Naive thymus-derived CD8-positive, alpha-beta T cell (primary cell): Measurements from ENCODE around the gene FBXO46. TPM values are rescaled to one million over a fixed set of nuclear protein-coding genes. Genes with fewer than 3 reads are reported as not detected.

ENCODE experiments used
- ATAC-seq, 2 donors: fragments of 150-1000 bp; cut with Tn5 transposase in 1 of 2; sonication (Bioruptor Pico), chemical (Tn5 transposase) in 1 of 2; 1 replicate in 1 of 2; 2 replicates in 1 of 2; pipeline ENCODE4 v1.10.0; 2021; ENCODE audit warnings: mild to moderate bottlenecking in 2 of 2, moderate library complexity in 2 of 2
- POLR2A ChIA-PET: fragments of 350-600 bp; sonication (Branson Sonifier 250); formaldehyde crosslinking; loops from one replicate; lab custom pipeline; 2021; ENCODE audit warnings: antibody characterized with exemption; lab: Charles Lee
- DNase-seq, 10 donors: peaks; one replicate each; pipeline versions ENCODE4 v3.0.0 to v3.0.0-alpha.2; 2020 to 2022
- H3K27ac Mint-ChIP-seq, 10 donors: one replicate each; pipeline ENCODE4 v1.8.0; 2020 to 2022; ENCODE audit warnings: mild to moderate bottlenecking in 10 of 10, mixed read lengths in 10 of 10, moderate library complexity in 4 of 10, inconsistent platforms in 1 of 10
- H3K27me3 Mint-ChIP-seq, 5 donors: one replicate each; pipeline ENCODE4 v1.8.0; 2021 to 2022; ENCODE audit warnings: mixed read lengths in 5 of 5
- H3K36me3 Mint-ChIP-seq, 3 donors: one replicate each; pipeline ENCODE4 v1.8.0; 2020 to 2022; ENCODE audit warnings: mixed read lengths in 3 of 3, mild to moderate bottlenecking in 2 of 3, inconsistent platforms in 1 of 3
- H3K4me1 Mint-ChIP-seq, 4 donors: one replicate each; pipeline ENCODE4 v1.8.0; 2021 to 2022; ENCODE audit warnings: mixed read lengths in 4 of 4
- H3K4me3 Mint-ChIP-seq, 10 donors: one replicate each; pipeline ENCODE4 v1.8.0; 2020 to 2022; ENCODE audit warnings: mild to moderate bottlenecking in 10 of 10, mixed read lengths in 10 of 10, moderate library complexity in 6 of 10, inconsistent platforms in 1 of 10
- H3K9me3 Mint-ChIP-seq, 9 donors: one replicate each; pipeline ENCODE4 v1.8.0; 2020 to 2022; ENCODE audit warnings: mixed read lengths in 9 of 9, mild to moderate bottlenecking in 3 of 9, inconsistent platforms in 1 of 9, moderate library complexity in 1 of 9
- polyA plus RNA-seq, 3 donors: library from polyadenylated mRNA; unstranded; fragments of 300-500 nt; fragmentation: Illumina TruSeq; gene quantifications; one replicate each; pipeline ENCODE4 v1.2.3, GENCODE V29; 2021
- total RNA-seq, 8 experiments: library from RNA in 2 of 8; stranded (reverse) in 2 of 8; gene quantifications; one replicate each; pipeline ENCODE4 v1.2.3 and lab custom pipeline; 2021 to 2026

The FBXO46 gene
- total and polyA plus RNA-seq, 5 experiments from 2014 or later, result 12.4 to 42.3 (median 15.2) TPM

DNA sequence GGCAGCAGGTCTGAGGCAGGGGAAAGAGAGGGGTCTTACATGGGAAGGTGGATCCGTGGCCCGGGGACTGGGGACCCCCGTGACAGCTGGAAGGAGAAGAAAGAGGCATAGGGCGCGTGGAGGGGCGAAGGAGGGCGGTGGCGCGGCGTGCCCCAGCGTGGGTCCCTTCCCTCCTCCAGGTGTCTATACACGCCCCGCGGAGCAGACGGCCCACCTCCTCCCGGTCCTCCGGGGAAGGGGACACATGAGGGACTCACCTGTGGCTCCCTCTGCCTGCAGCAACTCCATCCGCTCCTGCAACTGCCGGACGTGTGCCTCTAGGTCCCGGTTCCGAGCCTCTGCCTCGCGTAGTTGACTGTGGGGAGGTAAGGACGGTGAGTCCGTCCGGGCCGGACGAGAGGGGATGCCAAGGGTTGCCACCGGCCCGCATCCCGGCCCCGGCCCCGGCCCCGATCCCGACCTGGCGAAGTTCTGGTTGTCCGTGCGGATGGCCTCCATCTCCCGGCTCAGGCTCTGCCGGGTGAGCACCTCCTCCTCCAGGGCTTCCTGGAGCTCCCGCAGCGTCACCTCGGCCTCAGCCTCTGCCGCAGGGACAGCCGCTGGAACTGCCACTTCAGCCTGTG is 40.7 kb upstream of the FBXO46 start:
- no peak for DNase-seq
- Mint-ChIP-seq H3K4me1 (peaks cover 7 to 33% (median 13%) of the 10 kb centered on the region in 4 donors), H3K27me3 (peaks cover 0 to 13% (median 0%) of the 10 kb centered on the region in 5 donors), H3K9me3 (no peaks in the 10 kb centered on the region), H3K4me3 (peak overlapping the region in 8 of 10 donors; percentile 42 to 86 (median 56)), H3K36me3 (peaks cover 0 to 4% (median 0%) of the 10 kb centered on the region in 3 donors), H3K27ac (peak overlapping the region in 4 of 10 donors; percentile 1 to 72 (median 39))
- no peak for ATAC-seq
- POLR2A ChIA-PET, result interaction anchor here (1.3 to 4.8 kb wide), 2 partner anchors 21 to 28 kb away, joined by 6 to 60 read pairs; partner anchors contain the start of gene DMWD

DNA sequence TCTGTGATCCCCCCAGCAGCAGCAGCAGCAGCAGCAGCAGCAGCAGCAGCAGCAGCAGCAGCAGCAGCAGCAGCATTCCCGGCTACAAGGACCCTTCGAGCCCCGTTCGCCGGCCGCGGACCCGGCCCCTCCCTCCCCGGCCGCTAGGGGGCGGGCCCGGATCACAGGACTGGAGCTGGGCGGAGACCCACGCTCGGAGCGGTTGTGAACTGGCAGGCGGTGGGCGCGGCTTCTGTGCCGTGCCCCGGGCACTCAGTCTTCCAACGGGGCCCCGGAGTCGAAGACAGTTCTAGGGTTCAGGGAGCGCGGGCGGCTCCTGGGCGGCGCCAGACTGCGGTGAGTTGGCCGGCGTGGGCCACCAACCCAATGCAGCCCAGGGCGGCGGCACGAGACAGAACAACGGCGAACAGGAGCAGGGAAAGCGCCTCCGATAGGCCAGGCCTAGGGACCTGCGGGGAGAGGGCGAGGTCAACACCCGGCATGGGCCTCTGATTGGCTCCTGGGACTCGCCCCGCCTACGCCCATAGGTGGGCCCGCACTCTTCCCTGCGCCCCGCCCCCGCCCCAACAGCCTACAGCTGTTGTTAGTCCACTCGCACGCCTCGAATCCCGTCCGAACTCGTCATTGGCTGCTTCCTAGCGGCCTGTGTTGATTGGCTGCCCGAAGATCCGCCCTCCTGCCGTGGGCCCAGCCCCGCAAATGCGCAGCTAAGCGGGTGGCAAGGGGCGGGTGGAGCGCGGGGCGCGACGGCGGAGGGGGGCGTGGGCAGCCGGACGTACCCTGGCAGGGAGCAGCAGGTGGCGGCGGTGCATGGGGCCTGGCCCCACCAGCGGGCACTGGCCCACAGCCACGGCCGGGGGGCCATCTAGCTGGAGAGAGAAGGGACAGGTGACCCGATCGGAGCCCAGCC is 39.8 kb upstream of the FBXO46 start:
- ATAC-seq (peak; percentile 76 to 82), DNase-seq (peak; percentile 85 to 96 (median 91))
- Mint-ChIP-seq H3K9me3 (no peaks in the 10 kb centered on the region), H3K36me3 (peaks cover 0 to 2% (median 0%) of the 10 kb centered on the region in 3 donors), H3K4me1 (peaks cover 7 to 33% (median 13%) of the 10 kb centered on the region in 4 donors), H3K4me3 (peak overlapping the region; percentile 83 to 91 (median 87)), H3K27me3 (peaks cover 0 to 17% (median 3%) of the 10 kb centered on the region in 5 donors), H3K27ac (peak overlapping the region in 9 of 10 donors; percentile 32 to 96 (median 90))
- POLR2A ChIA-PET, result interaction anchor here (0.5 to 4.8 kb wide), 14 partner anchors 9 to 1022 kb away, joined by 3 to 77 read pairs (median 9); partner anchors contain the start of genes DMPK, DMWD, FBXO46 and QPCTL

DNA sequence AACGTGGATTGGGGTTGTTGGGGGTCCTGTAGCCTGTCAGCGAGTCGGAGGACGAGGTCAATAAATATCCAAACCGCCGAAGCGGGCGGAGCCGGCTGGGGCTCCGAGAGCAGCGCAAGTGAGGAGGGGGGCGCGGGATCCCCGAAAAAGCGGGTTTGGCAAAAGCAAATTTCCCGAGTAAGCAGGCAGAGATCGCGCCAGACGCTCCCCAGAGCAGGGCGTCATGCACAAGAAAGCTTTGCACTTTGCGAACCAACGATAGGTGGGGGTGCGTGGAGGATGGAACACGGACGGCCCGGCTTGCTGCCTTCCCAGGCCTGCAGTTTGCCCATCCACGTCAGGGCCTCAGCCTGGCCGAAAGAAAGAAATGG is 39.1 kb upstream of the FBXO46 start:
- peaks cover 7 to 33% (median 13%) of the 10 kb centered on the region in 4 donors for H3K4me1 Mint-ChIP-seq
- POLR2A ChIA-PET, result interaction anchor here (0.6 to 4.8 kb wide), 19 partner anchors 9 to 937 kb away, joined by 3 to 77 read pairs (median 7); partner anchors contain the start of genes DMWD, FBXO46, IRF2BP1 and QPCTL
- no peaks in the 10 kb centered on the region for H3K36me3 Mint-ChIP-seq
- peak overlapping the region; percentile 83 to 91 (median 87) for H3K4me3 Mint-ChIP-seq
- DNase-seq, result peak in 6 of 10 donors; percentile 42 to 84 (median 74)
- no peaks in the 10 kb centered on the region for H3K9me3 Mint-ChIP-seq
- H3K27me3 Mint-ChIP-seq, result peaks cover 0 to 17% (median 4%) of the 10 kb centered on the region in 5 donors
- peak; percentile 58 to 63 for ATAC-seq
- peak overlapping the region in 9 of 10 donors; percentile 32 to 96 (median 90) for H3K27ac Mint-ChIP-seq

DNA sequence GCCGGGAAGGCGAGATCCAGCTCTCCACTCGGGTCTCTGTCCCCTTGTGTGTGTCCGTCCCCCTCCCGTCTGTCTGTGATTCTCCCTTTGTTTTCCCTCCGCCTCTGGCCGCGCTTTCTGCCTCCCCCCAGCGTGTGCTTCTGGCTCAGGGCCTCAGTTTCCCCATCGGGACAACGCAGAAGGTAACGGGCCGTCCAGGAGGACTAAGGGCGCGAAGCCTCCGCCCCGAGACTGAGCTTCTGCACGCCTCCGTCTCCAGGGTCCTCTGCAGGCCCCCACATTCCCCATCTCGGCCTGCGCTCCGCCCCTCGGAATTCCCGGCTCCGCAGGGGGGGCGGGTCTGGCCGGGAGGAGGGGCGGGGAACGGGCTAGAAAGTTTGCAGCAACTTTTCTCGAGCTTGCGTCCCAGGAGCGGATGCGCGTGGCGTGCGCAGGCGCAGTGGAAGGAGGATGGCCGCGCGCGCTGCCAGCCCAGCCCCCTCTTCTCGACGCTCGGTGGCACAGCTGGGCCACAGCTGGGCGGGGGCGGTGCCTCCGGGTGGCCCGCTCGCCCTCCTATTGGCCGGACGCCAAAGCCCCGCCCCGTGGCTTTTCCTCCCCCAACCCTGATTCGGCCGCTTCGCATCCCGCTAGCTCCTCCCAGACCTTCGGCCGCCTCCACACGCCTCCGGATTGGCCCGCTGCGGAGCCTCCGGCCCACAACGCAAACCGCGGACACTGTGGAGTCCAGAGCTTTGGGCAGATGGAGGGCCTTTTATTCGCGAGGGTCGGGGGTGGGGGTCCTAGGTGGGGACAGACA is 38.5 kb upstream of the FBXO46 start, which contains the start of gene SIX5:
Gene SIX5, minus strand, starts transcription at position 269 of the 799 bp plus-strand sequence. CDS start 408 bp downstream, outside the sequence.
- ATAC-seq, result peak; percentile 56
- Mint-ChIP-seq H3K27me3 (peaks cover 0 to 22% (median 9%) of the 10 kb centered on the region in 5 donors), H3K4me3 (peak within 1 kb of the TSS; percentile 83 to 91 (median 87)), H3K36me3 (no peaks in the 10 kb centered on the region), H3K9me3 (no peaks in the 10 kb centered on the region), H3K27ac (peak within 1 kb of the TSS in 9 of 10 donors; percentile 32 to 96 (median 90)), H3K4me1 (peaks cover 7 to 33% (median 13%) of the 10 kb centered on the region in 4 donors)
- peak; percentile 83 to 94 (median 89) for DNase-seq
- POLR2A ChIA-PET, result interaction anchor here (0.6 to 4.8 kb wide), 28 partner anchors 10 to 938 kb away, joined by 3 to 77 read pairs (median 5); partner anchors contain the start of genes CCDC61, DMPK, DMWD and FBXO46

DNA sequence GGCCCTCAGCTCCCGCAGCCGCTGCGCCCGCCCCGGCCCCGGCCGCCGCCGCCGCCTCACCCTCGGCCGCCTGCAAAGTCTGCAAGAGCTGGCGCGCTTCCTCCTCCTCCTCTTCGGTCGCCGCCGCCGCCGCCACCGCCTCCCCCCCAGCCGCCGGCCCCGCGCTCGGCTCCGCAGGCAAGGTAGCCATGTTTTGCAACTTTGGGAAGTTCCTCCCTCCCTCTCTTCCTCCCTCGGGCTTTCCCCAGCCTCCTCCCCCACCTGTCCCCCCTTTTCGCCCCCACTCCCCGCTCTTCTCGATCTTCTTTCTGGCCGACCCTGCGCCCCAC is 37.9 kb upstream of the FBXO46 start:
- no peaks in the 10 kb centered on the region for H3K36me3 Mint-ChIP-seq
- DNase-seq (peak in 7 of 10 donors; percentile 19 to 66 (median 35)), ATAC-seq (peak in 1 of 2 donors; percentile 3)
- peak overlapping the region; percentile 80 to 91 (median 86) for H3K4me3 Mint-ChIP-seq
- no peaks in the 10 kb centered on the region for H3K9me3 Mint-ChIP-seq
- POLR2A ChIA-PET, result interaction anchor here (0.6 to 4.8 kb wide), 19 partner anchors 10 to 329 kb away, joined by 3 to 77 read pairs (median 8); partner anchors contain the start of genes CCDC61, DMPK, DMWD and FBXO46
- H3K4me1 Mint-ChIP-seq, result peaks cover 7 to 33% (median 13%) of the 10 kb centered on the region in 4 donors
- H3K27me3 Mint-ChIP-seq, result peaks cover 0 to 22% (median 9%) of the 10 kb centered on the region in 5 donors
- H3K27ac Mint-ChIP-seq, result peak overlapping the region in 6 of 10 donors; percentile 15 to 90 (median 54)

DNA sequence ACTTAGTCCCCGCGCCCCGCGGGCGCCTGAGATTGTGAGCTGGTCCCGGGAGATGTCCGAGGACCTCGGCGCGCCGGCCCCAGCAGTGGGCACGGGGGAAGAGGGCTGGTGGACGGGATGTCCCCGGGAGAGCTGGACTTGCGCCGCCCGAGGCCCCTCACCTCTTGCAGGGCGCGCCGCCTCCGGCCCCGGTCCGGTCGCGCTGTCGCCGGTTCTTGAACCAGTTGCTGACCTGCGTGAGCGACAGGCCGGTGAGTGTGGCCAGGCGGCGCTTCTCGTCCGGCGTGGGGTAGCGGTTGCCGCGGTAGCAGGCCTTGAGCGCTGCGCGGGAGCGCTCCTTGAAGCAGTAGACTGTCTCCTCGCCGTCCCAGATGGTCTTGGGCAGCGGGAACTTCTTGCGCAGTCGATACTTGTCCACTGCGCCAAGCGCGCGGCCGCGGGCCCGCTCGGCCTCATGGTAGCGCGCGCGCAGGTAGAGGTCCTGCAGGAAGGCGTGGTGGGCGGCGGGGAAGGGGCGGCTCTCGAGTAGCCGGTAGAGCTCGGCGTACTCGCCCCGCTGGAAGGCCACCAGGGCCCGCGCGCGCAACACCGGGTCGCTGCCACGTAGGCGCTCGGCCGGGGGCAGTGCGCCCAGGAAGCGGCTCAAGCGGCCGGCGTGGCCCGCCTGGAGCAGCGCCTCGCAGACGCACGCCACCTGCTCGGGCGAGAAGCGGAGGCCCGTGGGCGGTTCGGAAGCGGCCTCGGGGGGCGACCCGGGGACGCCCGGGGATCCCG is 37.4 kb upstream of the FBXO46 start:
- Mint-ChIP-seq H3K27me3 (peaks cover 0 to 22% (median 9%) of the 10 kb centered on the region in 5 donors), H3K4me1 (peaks cover 7 to 33% (median 11%) of the 10 kb centered on the region in 4 donors), H3K27ac (no peak overlapping the region), H3K36me3 (no peaks in the 10 kb centered on the region), H3K4me3 (peak overlapping the region; percentile 48 to 86 (median 70)), H3K9me3 (no peaks in the 10 kb centered on the region)
- peak in 1 of 10 donors; percentile 25 for DNase-seq
- no peak for ATAC-seq
- POLR2A ChIA-PET, result interaction anchor here (0.6 to 4.8 kb wide), 8 partner anchors 9 to 227 kb away, joined by 3 to 77 read pairs (median 8); partner anchors contain the start of genes CCDC61, DMPK, DMWD and MYPOP

DNA sequence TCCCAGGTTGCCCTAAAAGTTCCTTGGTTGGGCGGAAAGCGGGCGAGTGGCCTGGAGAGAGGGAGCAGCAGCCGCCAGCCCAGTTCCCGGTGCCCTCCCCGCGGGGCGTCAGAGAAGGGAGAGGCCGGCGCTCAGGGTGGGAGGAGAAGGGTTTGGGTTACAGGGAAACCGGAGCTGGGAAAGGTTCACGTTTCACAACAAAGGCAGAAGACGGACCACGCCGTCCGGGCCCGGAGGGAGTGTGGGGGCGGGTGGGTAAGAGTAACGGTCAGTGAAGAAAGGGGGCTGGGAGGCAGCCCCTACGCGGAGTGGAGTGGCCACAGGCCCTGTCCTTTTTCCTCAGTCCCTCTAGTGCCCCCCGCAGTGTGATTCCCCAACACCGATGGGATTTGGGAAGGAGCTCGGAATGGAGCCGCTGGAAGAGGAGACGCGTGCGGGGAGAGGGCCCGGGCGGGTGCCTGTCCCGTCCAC is 36.7 kb upstream of the FBXO46 start:
- Mint-ChIP-seq H3K4me3 (peak overlapping the region; percentile 13 to 86 (median 50)), H3K9me3 (no peaks in the 10 kb centered on the region), H3K4me1 (peaks cover 7 to 32% (median 11%) of the 10 kb centered on the region in 4 donors), H3K27ac (no peak overlapping the region), H3K27me3 (peaks cover 0 to 22% (median 9%) of the 10 kb centered on the region in 5 donors), H3K36me3 (no peaks in the 10 kb centered on the region)
- DNase-seq (no peak), ATAC-seq (no peak)
- POLR2A ChIA-PET, result interaction anchor here (0.5 to 4.8 kb wide), 4 partner anchors 25 to 137 kb away, joined by 3 to 77 read pairs (median 32); partner anchors contain the start of genes DMWD and MYPOP

DNA sequence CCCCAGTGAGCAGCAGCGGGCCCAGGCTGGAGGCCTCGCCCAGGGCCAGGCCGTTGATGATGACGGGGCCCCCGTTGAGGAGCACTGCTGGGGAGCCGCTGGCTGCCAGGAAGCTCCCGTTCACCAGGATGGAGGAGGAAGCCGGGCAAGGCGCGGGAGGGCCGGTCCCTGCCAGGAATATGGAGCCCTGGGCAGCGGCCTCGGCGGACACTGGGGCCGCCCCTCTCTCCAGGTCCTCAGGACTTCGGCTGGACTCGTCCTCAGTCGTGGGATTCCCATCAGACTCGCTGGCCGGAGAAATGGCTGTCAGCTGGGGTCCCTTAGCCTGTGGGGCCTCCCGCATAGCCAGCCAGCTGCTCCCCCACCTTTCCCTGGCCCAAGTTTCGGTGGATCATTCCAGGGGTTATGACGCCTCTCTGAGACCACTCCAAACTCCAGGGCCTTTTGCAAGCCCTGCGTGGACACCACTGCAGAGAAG is 36.2 kb upstream of the FBXO46 start:
- Mint-ChIP-seq H3K27ac (no peak overlapping the region), H3K36me3 (no peaks in the 10 kb centered on the region), H3K4me1 (peaks cover 7 to 26% (median 10%) of the 10 kb centered on the region in 4 donors), H3K9me3 (no peaks in the 10 kb centered on the region), H3K27me3 (peaks cover 0 to 22% (median 9%) of the 10 kb centered on the region in 5 donors), H3K4me3 (peak overlapping the region in 9 of 10 donors; percentile 13 to 86 (median 50))
- POLR2A ChIA-PET, result interaction anchor here (0.5 to 4.8 kb wide), 3 partner anchors 25 to 137 kb away, joined by 4 to 77 read pairs (median 60); partner anchors contain the start of gene DMWD
- DNase-seq (no peak), ATAC-seq (no peak)

DNA sequence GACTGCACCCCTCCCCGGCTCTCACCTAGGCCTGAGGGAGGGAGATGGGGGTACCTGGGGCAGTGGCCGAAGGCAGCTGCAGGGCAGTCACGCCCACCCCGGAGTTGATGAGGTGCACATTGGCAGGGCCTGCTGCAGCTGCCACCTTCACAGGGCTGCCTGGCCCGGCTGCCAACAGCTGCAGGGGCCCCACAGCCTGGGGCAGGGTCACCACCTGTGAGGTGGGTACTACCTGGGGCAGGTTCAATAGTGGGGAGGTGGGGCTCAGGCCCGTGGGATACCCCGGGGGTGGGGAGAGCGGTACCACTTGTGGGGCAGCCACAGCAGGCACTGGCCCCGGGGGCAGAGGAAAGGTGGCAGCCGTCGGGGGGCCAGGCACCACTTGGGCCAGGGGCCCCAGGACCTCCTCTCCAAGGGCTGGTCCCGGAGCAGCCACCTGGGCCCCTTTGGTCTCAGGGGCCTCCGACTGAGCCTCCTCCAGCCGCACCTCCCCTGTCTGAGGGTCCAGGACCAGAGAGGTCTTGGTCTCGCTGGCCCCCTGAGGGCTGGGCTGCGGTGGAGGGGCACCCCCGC is 35.7 kb upstream of the FBXO46 start:
- no peak for DNase-seq
- Mint-ChIP-seq H3K27me3 (peaks cover 0 to 22% (median 9%) of the 10 kb centered on the region in 5 donors), H3K4me1 (peaks cover 7 to 26% (median 10%) of the 10 kb centered on the region in 4 donors), H3K27ac (no peak overlapping the region), H3K36me3 (no peaks in the 10 kb centered on the region), H3K9me3 (no peaks in the 10 kb centered on the region), H3K4me3 (peak overlapping the region in 1 of 10 donors; percentile 11)
- POLR2A ChIA-PET, result interaction anchor here (4.8 kb wide), 1 partner anchor 26 kb away, joined by 60 read pairs; the partner anchor contains the start of gene DMWD
- ATAC-seq, result no peak

DNA sequence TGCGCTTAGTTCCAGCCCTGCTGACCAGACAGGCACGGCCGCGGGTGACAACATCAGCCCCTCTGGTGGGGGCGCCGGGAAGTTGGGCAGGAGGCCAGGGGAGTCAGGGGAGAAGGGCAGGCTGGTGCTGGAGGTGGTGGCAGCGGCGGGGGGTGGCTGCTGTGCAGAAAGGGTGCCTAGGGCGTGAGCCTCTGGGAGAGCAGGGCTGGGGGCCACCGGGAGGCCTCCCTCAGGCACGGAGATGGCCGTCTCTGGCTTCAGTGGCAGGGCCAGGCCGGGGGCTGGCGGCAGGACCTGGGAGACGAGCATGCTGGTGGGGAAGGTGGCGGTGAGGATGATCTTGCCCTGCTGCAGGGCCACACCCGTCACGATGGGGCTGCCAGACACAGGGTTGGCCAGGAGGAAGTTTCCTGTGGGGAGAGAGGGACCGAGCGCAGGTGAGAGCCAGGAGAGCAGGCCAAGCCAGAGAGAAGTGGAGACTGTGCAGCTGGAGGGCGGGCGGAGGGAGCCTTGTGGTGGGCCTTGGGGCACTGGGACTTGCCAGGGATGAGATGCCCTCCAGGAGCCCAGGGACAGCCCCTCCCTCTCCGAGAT is 35.1 kb upstream of the FBXO46 start:
- H3K4me3 Mint-ChIP-seq, result peak overlapping the region in 2 of 10 donors; percentile 11 to 37
- no peaks in the 10 kb centered on the region for H3K9me3 Mint-ChIP-seq
- H3K36me3 Mint-ChIP-seq, result no peaks in the 10 kb centered on the region
- DNase-seq, result no peak
- H3K27ac Mint-ChIP-seq, result peak overlapping the region in 1 of 10 donors; percentile 74
- ATAC-seq, result no peak
- POLR2A ChIA-PET, result no interaction called here
- H3K27me3 Mint-ChIP-seq, result peaks cover 0 to 22% (median 9%) of the 10 kb centered on the region in 5 donors
- H3K4me1 Mint-ChIP-seq, result peaks cover 4 to 22% (median 6%) of the 10 kb centered on the region in 4 donors
